GM18909 (cell line): Measurements from ENCODE around the gene CYSLTR2.
"Not testable (repeated sequence)": the region's sequence is repeated elsewhere in the genome, so short reads cannot be mapped to it uniquely, and the experiment has no call there.

Source experiments
- ATAC-seq: cut with Tn5 transposase; IDR thresholded peaks from one replicate; pipeline ENCODE4 v1.9.1; 2021; ENCODE audit warnings: mild to moderate bottlenecking; ENCODE audit not compliant: unreplicated experiment, poor library complexity

The CYSLTR2 gene

DNA sequence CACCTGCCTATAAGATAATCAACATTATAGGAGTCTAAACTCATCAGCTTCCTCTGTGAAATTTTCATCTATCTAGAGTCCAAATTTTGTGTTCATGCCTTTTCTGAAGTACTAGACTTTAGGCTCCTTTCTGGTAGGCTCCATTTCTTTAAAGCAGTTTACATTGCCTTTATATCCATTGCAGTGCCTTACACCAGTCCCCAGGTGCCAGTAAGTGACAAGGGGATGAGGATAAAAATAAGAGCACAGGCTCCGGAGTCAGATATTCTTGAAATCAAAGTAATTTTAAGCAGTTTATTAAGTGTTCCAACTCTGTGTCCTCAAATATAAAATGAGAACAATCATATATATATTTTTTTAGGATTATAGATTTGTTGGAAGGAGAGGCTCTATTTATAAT, 10.6 kb upstream of the CYSLTR2 start:
- ATAC-seq = no peak

DNA sequence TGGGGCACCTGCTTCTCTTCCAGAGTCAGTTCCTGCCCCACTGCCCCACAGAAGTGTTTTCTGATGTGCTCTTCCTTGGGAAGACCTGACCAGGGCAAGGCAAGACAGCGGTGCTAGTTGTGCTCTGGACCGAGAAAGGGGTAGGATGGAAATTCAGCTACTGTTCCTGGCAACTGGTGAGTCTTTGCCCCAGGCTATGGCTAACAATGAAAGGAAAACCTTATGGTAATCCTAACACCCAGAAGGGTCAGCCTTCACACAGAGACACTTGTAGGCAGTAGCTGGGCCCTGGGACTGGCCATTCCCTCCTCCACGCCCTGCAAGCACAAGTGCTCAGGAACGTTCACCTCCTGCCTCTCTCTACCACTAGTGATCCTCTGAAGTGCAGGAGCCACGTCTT, 9.6 kb upstream of the CYSLTR2 start:
- no peak for ATAC-seq

DNA sequence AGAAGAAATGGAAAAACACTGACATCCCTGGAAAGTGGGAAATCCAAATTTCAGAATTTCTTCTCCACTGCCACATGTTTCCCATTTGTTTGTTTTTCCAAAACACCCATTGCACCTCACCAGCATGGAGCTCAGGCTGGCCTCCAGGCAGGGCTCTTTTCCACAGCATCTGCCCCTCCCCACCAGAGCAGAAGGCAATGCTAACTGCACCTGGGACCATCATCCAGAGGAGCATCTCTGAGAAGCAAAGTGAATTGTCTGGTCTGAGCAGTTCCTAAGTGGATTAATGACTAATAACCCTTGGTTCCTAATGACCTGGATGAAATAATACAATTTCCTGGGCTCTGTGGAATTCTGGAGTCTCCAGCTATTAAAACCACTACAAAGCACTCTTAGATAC, 8.8 kb upstream of the CYSLTR2 start:
- no peak for ATAC-seq

DNA sequence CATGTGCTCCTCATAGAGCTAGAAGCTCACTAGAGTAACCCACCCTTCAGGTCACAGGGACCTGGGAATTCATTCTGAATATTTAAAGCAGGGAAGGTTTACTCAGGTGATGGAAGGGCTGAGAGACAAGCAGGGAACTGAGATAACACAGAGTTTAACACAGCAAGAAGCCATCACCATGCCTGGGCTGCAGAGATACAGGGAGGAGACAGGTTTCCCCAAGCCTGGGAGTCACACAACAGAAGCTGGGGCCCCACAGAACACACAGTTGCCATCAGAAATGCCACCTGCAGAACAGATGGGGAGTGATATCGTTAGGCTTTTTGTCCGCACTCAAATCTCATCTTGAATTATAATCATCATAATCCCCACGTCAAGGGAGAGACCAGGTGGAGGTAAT, 7.9 kb upstream of the CYSLTR2 start:
- no peak for ATAC-seq

DNA sequence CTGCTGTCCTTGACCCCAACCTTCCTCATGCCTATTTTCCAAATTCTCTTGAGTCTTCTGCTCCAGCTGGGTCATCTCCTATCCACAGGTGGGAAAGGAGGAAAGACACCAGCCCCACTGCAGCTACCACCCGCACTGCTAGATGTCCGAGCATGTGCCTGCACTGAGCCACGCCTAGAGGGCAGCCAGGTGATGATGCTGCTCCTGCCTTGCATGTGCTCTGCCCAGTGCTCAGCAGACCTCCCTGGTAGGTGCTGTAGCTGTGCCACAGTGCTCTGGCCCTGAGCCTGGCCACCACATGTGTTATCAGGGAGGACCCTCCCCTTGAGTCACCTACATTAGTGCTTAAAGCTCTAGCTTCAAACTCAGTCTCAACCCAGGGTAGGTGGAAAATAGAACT, 6.9 kb upstream of the CYSLTR2 start:
- ATAC-seq = no peak

DNA sequence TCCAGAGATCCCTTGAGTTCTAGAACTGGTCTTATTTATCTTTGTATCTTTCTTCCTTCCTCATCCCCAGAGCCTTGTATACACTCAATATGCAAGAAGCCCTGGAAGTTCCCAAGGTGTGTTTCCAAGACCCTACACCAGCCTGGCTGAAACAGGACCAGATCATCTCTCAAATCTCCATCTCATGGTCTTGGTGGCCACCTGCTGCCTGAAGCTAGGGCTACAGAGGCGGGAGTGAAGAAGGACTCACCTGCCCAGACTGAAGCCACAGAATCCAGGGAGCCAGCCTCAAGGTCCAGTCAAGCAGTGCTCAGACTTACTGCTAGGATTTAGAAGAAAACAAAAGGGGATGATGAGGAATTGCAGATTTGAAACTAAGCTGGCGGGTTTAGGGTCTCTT, 6.1 kb upstream of the CYSLTR2 start:
- no peak for ATAC-seq

DNA sequence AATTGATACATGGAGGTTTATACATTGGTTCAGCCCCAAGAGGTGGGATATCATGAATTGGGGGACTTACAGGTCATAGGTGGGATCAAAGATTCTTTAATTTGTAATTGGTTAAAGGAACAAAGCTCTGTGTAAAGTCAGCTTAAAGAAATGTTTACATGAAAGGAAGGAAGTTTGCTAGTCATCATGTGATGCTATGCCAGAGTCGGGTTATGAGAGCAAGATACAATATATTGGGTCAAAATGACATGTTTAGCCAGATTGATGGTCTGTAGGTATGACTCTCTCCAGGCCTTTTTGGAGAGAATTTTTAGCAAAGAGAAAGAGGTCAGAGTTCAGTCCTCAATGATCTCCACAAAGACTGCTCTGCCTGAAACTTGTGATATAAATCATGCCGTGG, 5.3 kb upstream of the CYSLTR2 start:
- no peak for ATAC-seq

DNA sequence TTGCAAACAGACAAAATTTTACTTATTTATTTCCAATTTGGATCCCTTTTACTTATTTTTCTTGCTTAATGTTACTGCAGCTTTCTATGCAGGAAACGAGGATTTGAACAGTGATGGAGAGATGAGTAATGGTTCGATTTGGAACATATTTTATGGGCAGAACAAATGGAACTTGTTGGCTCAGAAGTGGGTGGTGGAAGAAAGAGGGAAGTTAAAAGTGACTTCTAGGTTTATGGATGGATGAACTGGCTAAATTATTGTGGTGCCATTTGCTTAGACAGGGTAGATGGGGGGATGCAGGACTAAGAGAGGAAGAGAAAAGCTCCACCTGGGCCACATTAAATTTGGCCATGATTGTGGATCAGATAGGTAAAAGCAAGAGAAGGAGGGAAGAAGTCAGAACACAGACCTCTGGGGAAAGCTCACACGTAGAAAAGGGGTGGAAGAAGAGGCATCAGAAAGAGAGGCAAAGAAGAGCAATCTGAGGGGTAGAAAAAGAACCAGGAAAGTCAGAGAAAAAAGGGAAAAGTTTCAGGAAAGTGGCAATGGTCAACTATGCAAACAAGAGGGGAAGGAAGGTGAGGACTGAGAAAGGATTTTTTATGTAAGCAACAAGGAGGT, 768 bp upstream of the CYSLTR2 start:
- no peak for ATAC-seq

DNA sequence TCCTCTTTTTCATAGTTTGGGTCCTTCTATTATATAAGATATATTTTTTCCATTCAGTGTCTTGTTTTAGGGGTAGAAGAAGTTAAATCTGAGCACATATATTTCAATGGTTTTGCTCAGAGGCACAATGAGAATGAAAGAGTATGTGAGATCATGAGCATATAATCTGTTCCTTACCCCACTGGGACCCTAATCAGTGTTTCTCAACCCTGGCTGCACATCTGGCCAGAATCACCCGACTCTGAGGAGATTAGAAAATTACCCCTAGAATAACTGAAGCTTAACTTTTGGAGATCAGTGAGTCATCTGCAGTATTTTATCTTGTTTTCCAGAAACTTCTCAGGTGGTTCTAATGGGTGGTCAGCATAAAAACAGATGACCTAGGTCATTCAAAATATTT, 782 bp downstream of the CYSLTR2 start:
- no peak for ATAC-seq

DNA sequence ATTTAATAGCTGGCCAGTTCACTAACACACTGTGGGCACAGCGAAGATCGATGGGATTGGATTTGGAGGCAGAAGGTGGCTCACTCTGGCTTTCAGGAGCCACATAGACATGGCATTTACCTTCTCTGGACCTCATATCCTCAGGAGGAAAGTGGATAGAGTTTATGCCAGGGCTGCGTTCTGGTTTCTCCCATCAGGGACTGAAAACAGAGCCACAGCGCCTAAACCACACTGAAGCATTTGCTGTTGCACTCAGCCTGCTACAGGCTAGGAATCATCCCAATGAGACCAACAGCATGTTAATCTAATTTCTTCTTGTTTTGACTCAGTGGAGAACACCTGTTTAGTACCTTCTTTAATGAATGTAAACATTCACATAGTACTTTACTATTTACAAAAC, 1.6 kb downstream of the CYSLTR2 start:
- no peak for ATAC-seq

DNA sequence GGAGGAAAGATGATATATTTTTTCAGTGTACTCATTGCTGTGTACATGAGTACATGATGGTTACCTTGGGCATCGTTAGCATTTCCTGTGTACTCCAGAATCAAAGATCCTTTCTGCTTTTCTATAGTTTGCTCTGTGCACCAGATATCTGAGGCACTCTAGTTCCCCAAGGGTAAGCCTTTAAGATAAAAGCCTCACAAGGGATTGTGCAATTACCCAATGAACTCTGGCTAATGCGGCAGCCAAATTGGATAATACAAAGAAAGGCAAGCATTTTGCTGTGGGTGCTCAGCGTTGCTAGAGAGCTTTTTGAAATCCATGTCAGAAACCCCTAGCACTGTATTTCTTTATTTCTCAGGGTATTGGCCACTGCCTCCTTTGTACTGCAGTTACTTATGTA, 2.9 kb downstream of the CYSLTR2 start:
- ATAC-seq = no peak

DNA sequence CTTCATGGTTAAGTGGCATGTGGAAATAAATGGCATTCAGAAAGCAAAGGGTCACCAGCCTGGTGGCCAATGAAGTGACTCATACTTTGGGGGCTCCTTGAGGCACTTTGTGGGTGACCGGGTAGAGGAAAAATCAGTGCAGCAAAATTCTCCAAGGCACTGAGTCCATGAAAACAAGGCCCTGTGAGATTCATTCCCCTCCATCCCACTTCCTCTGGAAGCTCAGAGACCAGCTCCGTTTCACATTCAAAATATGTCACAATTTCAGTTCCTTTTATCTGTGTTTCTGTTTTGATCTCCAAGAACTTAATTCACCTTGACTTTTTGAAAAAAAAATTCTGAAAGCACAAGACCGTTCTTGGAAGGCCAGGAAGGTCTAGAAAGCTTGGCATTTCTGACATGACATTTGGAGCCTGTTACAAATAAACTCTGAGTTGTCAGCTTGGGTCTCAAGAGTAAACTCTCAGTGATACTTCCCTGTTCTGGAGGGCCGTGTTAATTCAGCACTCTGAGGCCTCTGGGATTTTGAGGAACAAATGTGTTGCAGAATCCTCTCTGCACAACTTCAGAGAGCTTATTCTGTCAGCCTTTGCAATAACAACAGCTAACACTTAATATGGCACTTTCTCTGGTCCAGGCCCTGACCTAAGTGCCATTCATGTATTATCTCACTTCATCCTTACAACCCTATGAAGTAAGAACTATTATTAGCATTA, 6.8 kb downstream of the CYSLTR2 start:
- peak; percentile 54 for ATAC-seq

DNA sequence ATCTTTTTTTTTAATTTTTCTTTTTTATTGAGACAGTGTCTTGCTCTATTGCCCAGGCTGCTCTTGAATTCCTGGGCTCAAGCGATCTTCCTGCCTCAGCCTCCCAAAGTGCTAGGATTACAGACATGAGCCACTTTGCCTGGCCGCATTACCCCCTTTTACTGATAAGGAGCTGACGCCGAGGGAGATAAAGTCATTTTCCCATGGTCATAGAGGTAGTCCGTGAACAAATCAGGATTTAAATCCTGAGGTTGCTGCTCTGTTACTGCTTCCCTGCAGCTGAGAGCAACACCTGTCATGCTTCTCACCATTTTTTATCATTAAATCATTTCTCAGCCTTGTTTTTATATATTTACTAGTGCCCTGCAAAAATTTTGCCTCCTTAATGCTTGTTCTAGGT, 7.4 kb downstream of the CYSLTR2 start:
- no peak for ATAC-seq

DNA sequence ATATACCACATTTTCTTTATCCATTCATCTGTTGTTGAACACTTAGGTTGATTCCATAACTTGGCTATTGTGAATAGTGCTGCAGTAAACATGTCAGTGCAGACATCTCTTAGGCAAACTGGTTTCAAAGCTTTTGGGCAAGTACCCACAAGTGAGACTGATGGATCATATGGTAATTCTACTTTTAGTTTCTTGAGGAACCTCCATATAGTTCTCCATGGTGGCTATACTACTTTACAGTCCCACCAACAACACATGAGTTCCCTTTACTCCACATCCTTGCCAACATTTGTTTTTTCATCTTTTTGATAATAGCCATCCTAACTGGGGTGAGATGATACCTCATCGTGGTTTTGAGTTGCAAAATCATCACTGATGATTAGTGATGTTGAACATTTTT, 8.5 kb downstream of the CYSLTR2 start:
- ATAC-seq = no peak

DNA sequence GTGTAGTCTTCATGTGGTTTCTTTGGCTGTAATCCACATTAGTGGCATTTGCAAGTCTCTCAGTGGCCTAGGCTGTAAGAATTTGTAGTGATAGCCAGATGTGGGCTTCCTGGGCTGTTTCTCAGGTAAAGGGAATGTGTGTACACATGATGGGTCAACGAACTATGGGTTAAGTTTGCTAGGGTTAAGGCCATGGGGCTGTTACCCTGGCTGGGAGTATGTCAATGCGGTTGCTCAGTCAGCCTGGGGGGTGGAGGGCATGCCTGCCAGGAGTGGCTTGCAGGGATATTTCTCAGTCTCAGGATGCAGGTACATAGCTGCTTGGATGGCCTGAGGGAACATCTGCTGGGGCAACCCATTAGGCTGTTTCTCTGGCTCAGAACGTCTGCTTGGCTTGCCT, 13.4 kb downstream of the CYSLTR2 start:
- no peak for ATAC-seq

DNA sequence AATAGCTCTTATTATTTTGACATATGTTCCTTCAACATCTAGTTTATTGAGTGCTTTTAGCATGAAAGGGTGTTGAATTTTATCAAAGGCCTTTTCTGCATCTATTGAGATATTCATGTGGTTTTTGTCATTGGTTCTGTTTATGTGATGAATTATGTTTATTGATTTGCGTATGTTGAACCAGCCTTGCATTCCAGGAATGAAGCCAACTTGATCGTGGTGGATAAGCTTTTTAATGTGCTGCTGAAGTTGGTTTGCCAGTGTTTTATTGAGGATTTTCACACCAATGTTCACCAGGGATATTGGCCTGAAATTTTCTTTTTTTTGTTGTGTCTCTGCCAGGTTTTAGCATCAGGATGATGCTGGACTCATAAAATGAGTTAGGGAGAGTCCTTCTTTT, 17.7 kb downstream of the CYSLTR2 start:
- not testable (repeated sequence) for ATAC-seq

DNA sequence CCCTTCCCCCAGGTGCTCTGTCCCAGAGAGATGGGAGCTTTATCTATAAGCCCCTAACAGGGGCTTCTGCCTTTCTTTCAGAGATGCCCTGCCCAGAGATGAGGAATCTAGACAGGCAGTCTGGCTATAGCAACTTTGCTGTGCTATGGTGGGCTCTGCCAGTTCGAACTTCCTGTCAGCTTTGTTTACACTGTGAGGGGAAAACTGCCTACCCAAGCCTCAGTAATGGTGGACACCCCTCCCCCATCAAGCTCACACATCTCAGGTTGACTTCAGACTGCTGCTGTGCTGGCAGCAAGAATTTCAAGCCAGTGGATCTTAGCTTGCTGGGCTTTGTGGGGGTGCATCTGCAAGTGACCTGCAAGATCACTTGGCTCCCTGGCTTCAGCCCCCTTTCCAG, 21.5 kb downstream of the CYSLTR2 start:
- no peak for ATAC-seq

DNA sequence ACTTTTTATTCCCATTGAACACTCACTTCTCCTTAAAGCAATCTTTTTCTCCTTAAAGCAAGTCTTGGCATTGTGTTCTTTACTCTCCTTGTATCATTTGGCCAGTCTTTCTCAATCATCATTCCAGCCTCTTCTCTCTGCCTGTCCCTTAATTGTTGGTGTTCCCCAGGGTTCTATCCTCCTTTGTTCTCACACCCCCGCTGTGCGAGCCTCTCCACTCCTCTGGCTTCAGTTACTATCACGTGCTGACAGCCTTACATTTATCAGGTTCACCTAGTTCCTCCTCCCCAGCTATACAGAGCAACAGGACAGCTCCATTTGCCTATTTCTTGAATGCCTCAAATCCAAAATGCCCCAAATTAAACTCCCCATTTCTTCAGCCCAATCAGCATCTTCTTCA, 24.6 kb downstream of the CYSLTR2 start:
- no peak for ATAC-seq

DNA sequence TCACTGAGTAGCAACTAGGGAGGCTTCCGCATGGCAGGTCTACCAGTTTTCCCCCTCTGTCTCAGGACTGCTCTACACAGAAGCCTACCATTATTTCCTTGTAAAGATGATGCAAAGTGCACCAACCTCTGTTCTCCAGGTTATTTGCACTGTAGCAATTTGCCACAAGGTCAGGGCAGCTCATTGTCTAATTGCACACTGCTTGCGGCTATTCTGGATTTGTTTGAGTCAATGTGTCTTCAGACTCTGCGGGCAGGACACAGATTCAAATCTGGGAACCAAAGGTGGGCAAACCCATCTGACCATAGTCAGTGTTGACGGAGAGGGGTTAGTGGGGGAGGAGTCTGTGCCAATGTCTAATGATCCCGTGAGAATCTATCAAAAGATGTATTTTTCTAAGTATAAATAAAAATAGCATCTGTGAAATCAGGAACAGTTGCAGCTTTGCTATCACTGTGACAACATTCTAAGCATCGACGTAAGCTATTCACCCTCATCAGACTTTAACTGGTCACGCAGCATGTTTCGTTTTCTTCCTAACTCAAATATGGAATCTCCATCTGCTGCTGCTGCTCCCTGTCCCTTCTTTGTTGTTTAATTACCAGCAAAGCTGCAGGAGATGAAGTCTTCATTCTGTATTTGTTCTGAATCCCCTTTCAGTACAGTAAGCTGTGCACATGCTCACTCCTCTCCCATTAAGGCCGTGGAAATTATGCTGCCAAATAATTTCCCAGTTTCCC, 26.4 kb downstream of the CYSLTR2 start:
- ATAC-seq = no peak

DNA sequence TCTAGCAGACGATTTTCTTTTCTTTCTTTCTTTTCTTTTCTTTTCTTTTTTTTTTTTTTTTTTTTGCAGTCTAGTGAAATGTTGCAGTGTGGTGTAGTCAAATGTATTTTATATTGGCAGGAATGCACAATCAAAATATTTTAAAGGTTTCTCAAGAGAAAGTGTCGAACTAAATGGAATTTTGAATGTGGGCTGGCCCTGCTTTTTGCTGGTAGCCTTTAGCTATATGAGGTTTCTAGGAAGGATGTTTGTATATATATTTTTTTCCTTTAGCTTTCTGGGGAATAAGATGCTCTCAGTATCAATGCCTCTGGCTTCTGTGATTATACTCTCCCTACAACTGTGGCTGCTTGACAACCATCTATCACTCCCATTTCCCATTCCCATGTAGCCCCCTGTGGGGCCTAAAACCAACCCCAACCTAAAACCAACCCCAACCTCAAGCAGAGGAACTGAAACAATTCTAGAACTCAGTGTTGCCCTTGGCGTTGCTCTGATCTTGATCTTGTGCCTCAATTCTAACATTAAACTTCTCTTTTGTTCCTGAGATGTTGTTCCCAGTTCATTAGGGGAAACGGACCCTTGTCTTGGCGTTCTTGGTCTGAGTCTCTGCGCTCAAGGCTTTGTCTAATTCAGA, 27.1 kb downstream of the CYSLTR2 start:
- ATAC-seq = no peak

DNA sequence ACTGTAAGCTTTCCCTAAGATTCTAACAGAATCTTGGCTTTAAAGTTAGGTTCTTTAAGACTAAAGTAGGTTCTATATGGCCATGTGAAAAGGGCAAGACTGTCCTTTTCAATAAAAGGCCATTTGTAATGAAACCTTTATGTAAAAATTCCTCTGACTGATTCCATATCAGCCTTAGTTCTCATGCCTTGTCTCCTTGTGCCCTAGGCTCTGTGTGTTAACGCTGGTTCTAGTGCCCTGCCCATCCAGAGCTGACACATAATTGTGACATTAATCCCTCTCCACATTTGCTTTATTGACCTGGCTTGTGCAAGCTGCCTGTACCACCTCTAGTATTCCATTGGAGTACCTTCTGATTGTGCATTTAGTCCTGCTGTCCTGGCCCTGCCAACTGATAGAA, 28.2 kb downstream of the CYSLTR2 start:
- ATAC-seq = no peak
